ENCODE results near the gene BCR.
"Not testable (repeated sequence)": the region's sequence is repeated elsewhere in the genome, so short reads cannot be mapped to it uniquely, and the experiment has no call there.

BCR gene

GRCh38 chr22:23323960-23324688, 143.8 kb downstream of the BCR start:
- DNase-seq, result not testable (repeated sequence)

- DNase-seq, result no peak
These were observed 144.9 kb downstream of the BCR start for GRCh38 chr22:23325183-23325582.

- not testable (repeated sequence) for DNase-seq
These were observed 153.5 kb downstream of the BCR start for GRCh38 chr22:23333822-23334221.

GRCh38 chr22:23337672-23338071, 157.4 kb downstream of the BCR start:
- DNase-seq, result not testable (repeated sequence)

- not testable (repeated sequence) for DNase-seq
These were observed 161.8 kb downstream of the BCR start for GRCh38 chr22:23341942-23342695.

GRCh38 chr22:23351321-23351720, 171.0 kb downstream of the BCR start:
- DNase-seq, result no peak

GRCh38 chr22:23353004-23353403, 172.7 kb downstream of the BCR start:
- DNase-seq, result no peak

- DNase-seq, result no peak
These were observed 173.4 kb downstream of the BCR start for GRCh38 chr22:23353696-23354095.

- no peak for DNase-seq
These were observed 175.8 kb downstream of the BCR start for GRCh38 chr22:23356094-23356493.

- DNase-seq, result no peak
These were observed 176.7 kb downstream of the BCR start for GRCh38 chr22:23357053-23357452.

GRCh38 chr22:23359583-23360123, 179.3 kb downstream of the BCR start:
- DNase-seq, result no peak

- no peak for DNase-seq
These were observed 181.4 kb downstream of the BCR start for GRCh38 chr22:23361676-23362075.

- no peak for DNase-seq
These were observed 183.4 kb downstream of the BCR start for GRCh38 chr22:23363683-23364082.

- DNase-seq, result no peak
These were observed 184.1 kb downstream of the BCR start for GRCh38 chr22:23364389-23364788.

- no peak for DNase-seq
These were observed 185.2 kb downstream of the BCR start for GRCh38 chr22:23365524-23365923.

GRCh38 chr22:23365961-23366360, 185.7 kb downstream of the BCR start:
- no peak for DNase-seq

- not testable (repeated sequence) for DNase-seq
These were observed 186.9 kb downstream of the BCR start for GRCh38 chr22:23367196-23367595.

All from NCI-H526 (cell line).